ELF-1 (cell line): ENCODE measurements around the gene CD244.
A peak's percentile ranks its signal among the peaks of the same experiment; 100 is the strongest.
"Not testable (repeated sequence)": the region's sequence is repeated elsewhere in the genome, so short reads cannot be mapped to it uniquely, and the experiment has no call there.

Experiments used
- DNase-seq: peaks from one replicate; pipeline ENCODE4 v3.0.0-alpha.2; 2016; ENCODE audit warnings: low read depth, low spot score

CD244 gene

GRCh38 chr1:160879056-160879455 is 16.4 kb upstream of the CD244 start:
- DNase-seq = no peak

GRCh38 chr1:160877221-160877620 is 14.5 kb upstream of the CD244 start:
- no peak for DNase-seq

- no peak for DNase-seq
These were observed 13.6 kb upstream of the CD244 start for GRCh38 chr1:160876311-160876710.

- DNase-seq = not testable (repeated sequence)
These were observed 12.9 kb upstream of the CD244 start for GRCh38 chr1:160875591-160875990.

- no peak for DNase-seq
These were observed 12.2 kb upstream of the CD244 start for GRCh38 chr1:160874935-160875334.

- no peak for DNase-seq
These were observed 5.5 kb upstream of the CD244 start for GRCh38 chr1:160868141-160868540.

GRCh38 chr1:160867651-160868050 is 5.0 kb upstream of the CD244 start:
- not testable (repeated sequence) for DNase-seq

- no peak for DNase-seq
These were observed 4.1 kb upstream of the CD244 start for GRCh38 chr1:160866695-160867260.

GRCh38 chr1:160866001-160866694 is 3.5 kb upstream of the CD244 start:
- DNase-seq = no peak

GRCh38 chr1:160865337-160865736 is 2.6 kb upstream of the CD244 start:
- no peak for DNase-seq

- DNase-seq = no peak
These were observed 1.5 kb upstream of the CD244 start for GRCh38 chr1:160864173-160864572.

GRCh38 chr1:160863774-160864131 is 1.1 kb upstream of the CD244 start:
- DNase-seq = no peak

- no peak for DNase-seq
These were observed 530 bp upstream of the CD244 start for GRCh38 chr1:160863061-160863773.

- DNase-seq = peak; percentile 10
These were observed 1.7 kb downstream of the CD244 start for GRCh38 chr1:160860840-160861505.

GRCh38 chr1:160859166-160859565 is 3.5 kb downstream of the CD244 start:
- no peak for DNase-seq

- no peak for DNase-seq
These were observed 4.2 kb downstream of the CD244 start for GRCh38 chr1:160858507-160858906.

GRCh38 chr1:160858097-160858496 is 4.6 kb downstream of the CD244 start:
- no peak for DNase-seq

GRCh38 chr1:160855181-160855981 is 7.3 kb downstream of the CD244 start:
- no peak for DNase-seq

GRCh38 chr1:160853754-160854153 is 8.9 kb downstream of the CD244 start:
- no peak for DNase-seq

- DNase-seq = no peak
These were observed 9.7 kb downstream of the CD244 start for GRCh38 chr1:160853014-160853413.

GRCh38 chr1:160850993-160851392 is 11.7 kb downstream of the CD244 start:
- DNase-seq = no peak

- DNase-seq = no peak
These were observed 12.1 kb downstream of the CD244 start for GRCh38 chr1:160850541-160850940.
